HFF-Myc (cell line): ENCODE data around the gene NWD2.
"Not testable (repeated sequence)": the region's sequence is repeated elsewhere in the genome, so short reads cannot be mapped to it uniquely, and the experiment has no call there.

ENCODE experiments used
- DNase-seq: peaks from one replicate; pipeline ENCODE4 v3.0.0-alpha.2; 2011; ENCODE audit warnings: low read depth; ENCODE audit errors: extremely low read depth
- H3K4me3 ChIP-seq: replicated peaks from 2 replicates; pipeline ENCODE4 v1.5.1; 2011; ENCODE audit warnings: low read depth, mild to moderate bottlenecking, control low read depth, low read length
- TF ChIP-seq, protein P1 (sequence below): IDR thresholded peaks from 2 replicates; pipeline ENCODE4 v1.5.1; 2012; ENCODE audit warnings: mild to moderate bottlenecking, low read depth, low read length, control low read depth; ENCODE audit errors: missing control alignments

The NWD2 gene

DNA sequence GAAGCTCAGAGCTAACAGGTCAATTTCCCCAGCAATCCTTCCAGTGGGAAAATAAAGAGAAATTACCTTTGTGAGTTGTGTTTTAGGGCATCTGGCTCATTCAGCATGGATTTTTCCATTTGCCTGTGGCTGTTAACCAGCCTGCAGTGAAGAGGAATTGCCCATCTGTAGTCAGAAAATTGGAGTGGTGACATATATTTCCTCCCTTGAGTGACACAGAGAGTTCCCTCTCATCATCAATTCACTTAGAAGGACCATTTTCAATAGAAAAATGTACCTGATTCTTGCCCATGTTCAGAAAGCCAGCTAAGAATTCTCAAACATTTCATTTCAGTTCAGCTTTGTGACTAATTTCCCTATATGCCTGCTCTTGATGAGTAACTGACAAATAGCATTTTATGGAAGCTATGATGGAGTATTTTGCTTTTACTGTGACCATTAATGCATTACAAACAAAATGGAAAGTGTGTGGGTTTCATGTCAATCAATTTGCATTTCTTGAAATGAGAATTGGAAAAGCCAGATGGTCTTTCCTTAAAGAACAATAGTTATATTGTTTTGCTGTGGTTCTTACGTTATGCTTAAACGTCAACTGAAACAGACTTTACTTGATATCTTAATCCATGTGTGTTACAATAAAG lies 155.8 kb downstream of the NWD2 start:
- no peak for DNase-seq
- TF ChIP-seq, protein P1, sequence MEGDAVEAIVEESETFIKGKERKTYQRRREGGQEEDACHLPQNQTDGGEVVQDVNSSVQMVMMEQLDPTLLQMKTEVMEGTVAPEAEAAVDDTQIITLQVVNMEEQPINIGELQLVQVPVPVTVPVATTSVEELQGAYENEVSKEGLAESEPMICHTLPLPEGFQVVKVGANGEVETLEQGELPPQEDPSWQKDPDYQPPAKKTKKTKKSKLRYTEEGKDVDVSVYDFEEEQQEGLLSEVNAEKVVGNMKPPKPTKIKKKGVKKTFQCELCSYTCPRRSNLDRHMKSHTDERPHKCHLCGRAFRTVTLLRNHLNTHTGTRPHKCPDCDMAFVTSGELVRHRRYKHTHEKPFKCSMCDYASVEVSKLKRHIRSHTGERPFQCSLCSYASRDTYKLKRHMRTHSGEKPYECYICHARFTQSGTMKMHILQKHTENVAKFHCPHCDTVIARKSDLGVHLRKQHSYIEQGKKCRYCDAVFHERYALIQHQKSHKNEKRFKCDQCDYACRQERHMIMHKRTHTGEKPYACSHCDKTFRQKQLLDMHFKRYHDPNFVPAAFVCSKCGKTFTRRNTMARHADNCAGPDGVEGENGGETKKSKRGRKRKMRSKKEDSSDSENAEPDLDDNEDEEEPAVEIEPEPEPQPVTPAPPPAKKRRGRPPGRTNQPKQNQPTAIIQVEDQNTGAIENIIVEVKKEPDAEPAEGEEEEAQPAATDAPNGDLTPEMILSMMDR = no peak
- H3K4me3 ChIP-seq = no peak overlapping the region

DNA sequence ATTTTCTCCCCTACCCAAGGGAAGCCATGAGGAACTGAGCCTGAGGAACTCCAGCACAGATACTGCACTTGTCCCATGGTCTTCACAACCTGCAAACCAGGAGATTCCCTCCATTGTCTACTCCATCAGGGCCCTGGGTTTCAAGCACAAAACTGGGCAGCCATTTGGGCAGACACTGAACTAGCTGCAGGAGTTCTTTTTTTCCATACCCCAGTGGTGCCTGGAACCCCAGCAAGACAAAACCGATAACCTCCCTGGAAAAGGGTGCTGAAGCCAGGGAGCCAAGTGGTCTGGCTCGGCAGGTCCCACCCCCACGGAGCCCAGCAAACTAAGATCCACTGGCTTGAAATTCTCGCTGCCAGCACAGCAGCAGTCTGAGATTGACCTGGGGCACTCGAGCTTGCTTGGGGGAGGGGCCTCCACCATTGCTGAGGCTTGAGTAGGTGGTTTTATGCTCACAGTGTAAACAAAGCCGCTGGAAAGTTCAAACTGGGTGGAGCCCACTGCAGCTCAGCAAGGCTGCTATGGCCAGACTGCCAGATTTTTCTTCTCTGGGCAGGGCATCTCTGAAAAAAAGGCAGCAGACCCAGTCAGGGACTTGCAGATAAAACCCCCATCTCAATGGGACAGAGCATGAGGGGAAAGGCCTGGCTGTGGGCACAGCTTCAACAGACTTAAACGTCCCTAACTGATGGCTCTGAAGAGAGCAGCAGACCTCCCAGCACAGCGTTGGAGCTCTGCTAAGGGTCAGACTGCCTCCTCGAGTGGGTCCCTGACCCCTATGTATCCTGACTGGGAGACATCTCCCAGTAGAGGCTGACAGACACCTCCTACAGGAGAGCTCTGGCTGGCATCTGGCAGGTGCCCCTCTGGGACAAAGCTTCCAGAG lies 163.6 kb downstream of the NWD2 start:
- H3K4me3 ChIP-seq, DNase-seq: not testable (repeated sequence)

DNA sequence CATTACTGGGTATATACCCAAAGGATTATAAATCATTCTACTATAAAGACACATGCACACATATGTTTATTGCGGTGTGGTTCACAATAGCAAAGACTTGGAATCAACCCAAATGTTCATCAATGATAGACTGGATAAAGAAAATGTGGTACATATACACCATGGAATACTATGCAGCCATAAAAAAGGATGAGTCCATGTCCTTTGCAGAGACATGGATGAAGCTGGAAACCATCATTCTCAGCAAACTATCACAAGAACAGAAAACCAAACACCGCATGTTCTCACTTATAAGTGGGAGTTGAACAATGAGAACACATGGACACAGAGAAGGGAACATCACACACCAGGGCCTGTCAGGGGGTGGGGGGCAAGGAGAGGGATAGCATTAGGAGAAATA lies 169.1 kb downstream of the NWD2 start:
- not testable (repeated sequence) for H3K4me3 ChIP-seq, DNase-seq

DNA sequence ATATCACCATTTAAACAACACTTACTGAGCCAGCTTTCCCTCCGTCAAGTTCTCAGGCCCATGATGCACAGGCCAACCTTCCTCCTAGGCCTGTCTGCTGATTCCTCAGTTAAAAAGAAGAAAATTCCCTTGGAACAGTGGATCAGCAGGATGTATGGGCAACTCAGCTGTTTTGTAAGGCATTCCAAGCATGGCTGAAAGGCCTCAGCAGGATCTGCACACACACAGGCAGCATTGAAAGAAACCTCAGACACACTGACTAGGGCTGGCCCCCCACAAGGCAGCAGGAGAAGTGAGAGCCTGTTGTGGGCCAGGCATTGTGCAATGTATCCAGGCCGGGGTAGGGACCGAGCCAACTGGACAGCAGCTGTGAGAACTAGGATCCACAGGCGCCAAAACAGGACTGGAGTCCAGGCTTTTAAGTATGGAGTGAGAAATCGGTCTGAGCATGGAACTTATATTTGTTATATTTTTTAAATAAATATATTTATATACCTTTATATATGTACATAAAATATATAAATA lies 171.4 kb downstream of the NWD2 start:
- TF ChIP-seq, protein P1 = no peak
- DNase-seq = no peak

DNA sequence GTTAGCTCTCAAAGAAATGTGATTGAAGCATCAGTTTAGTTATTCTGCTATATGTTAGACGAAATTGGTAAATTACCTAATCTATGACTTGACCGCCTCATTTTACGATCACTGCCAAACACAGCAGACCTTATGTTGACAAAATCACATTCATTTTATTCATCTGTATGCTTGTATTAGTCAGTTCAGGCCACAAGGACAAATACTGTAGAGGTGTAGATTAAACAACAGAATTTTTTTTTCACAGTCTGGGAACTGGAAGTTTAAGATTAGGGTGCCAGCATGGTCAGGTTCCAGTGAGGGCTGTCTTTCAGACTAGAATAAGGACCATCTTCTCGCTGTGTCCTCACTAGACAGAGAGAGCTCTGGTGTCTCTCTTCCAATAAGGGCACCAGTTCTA lies 177.1 kb downstream of the NWD2 start:
- DNase-seq = no peak
- TF ChIP-seq, protein P1 = no peak
- H3K4me3 ChIP-seq = no peak overlapping the region

More for the DNA sequence above, 171.4 kb downstream of the NWD2 start:
- H3K4me3 ChIP-seq = no peak overlapping the region

DNA sequence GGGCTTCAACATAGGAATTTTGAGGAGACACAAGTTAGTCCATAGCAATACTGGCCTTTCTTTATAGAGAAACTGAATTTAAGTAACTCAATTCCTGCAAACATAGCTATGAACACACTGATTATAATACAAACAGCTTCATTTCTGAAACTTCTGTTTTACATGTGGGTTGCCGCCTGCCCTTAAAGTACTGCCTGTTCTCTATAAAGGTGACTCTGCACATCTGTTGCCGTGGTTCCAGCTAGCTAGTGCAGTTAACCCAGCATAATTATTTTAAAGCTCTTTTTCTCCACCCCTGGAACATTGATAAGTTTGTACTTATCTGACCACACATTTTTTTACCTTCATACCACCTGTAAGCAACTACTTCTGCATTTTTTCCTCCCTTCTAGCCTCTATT lies 177.6 kb downstream of the NWD2 start:
- DNase-seq = no peak
- no peak overlapping the region for H3K4me3 ChIP-seq
- TF ChIP-seq, protein P1 = no peak

DNA sequence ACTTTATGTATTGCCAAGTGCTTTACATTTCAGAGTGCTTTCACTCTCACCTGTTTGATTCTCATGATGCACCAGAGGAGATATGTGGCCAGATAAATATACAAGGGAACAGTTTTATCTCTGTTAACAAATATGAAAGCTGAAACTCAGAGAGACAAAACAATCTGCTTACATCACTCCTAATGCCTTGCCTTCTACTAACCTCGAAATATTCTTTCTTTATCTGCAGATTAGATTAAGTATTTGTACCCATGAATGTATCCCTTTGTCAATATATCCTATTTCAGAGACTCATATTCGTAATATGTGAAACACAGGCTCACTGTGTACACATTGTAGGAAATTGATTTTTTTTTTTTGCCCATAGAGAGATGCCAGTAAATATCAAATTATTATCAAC lies 178.1 kb downstream of the NWD2 start:
- TF ChIP-seq, protein P1 = no peak
- no peak overlapping the region for H3K4me3 ChIP-seq
- no peak for DNase-seq
